ENCODE data around the gene CCDC110. TPM values are rescaled to one million over a fixed set of nuclear protein-coding genes. Genes with fewer than 3 reads are reported as not detected.

The CCDC110 gene
- total and polyA plus RNA-seq, 2 donors (not counting 3 experiments of a cell fraction or from before 2014, with no cell fraction given) = 0.25 to 0.71 TPM

- no peaks in the 10 kb centered on the region for H4K20me1 ChIP-seq (replicated peaks; ENCODE audit: control insufficient read depth, extremely low read depth, insufficient read depth, low read length)
- no peak for TF ChIP-seq POLR2AphosphoS5 (IDR thresholded peaks at IDR 0.05; ENCODE audit: insufficient read depth, low read depth, low read length)
- TF ChIP-seq, protein P1, sequence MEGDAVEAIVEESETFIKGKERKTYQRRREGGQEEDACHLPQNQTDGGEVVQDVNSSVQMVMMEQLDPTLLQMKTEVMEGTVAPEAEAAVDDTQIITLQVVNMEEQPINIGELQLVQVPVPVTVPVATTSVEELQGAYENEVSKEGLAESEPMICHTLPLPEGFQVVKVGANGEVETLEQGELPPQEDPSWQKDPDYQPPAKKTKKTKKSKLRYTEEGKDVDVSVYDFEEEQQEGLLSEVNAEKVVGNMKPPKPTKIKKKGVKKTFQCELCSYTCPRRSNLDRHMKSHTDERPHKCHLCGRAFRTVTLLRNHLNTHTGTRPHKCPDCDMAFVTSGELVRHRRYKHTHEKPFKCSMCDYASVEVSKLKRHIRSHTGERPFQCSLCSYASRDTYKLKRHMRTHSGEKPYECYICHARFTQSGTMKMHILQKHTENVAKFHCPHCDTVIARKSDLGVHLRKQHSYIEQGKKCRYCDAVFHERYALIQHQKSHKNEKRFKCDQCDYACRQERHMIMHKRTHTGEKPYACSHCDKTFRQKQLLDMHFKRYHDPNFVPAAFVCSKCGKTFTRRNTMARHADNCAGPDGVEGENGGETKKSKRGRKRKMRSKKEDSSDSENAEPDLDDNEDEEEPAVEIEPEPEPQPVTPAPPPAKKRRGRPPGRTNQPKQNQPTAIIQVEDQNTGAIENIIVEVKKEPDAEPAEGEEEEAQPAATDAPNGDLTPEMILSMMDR (IDR thresholded peaks at IDR 0.05; ENCODE audit: extremely low read depth in 1 of 2, insufficient read depth in 1 of 2, low read depth in 1 of 2, low read length in 2 of 2) = no peak
- no peak for TF ChIP-seq MYC (IDR thresholded peaks at IDR 0.05; ENCODE audit: low read depth, low read length)
- TF ChIP-seq FOS (IDR thresholded peaks at IDR 0.05; ENCODE audit: borderline replicate concordance, insufficient read depth, low read length) = no peak
- no peaks in the 10 kb centered on the region for H3K9me1 ChIP-seq (replicated peaks; ENCODE audit: control insufficient read depth, extremely low read depth, insufficient read depth, low read length)
- H3K36me3 ChIP-seq (ENCODE audit: control insufficient read depth in 2 of 2, extremely low read depth in 1 of 2, insufficient read depth in 2 of 2, low read length in 2 of 2) = no peaks in the 10 kb centered on the region
- no peaks in the 10 kb centered on the region for H3K79me2 ChIP-seq (ENCODE audit: control insufficient read depth, insufficient read depth, low read length)
- BruUV-seq (replicated peaks) = no TSS peak
- POLR2A ChIA-PET = no interaction called here
- intact Hi-C loops (cut with micrococcal nuclease) (no loop called here), dilution Hi-C loops (cut with MboI; ENCODE audit: extremely low pct_ligation_motif_present, low sequenced_read_pairs) (no loop called here)
- H3K9me3 ChIP-seq (replicated peaks; ENCODE audit: control insufficient read depth, insufficient read depth, low read length) = no peaks in the 10 kb centered on the region
- FAIRE-seq (no peak), DNase-seq (ENCODE audit: low read depth, low spot score) (no peak)
- CTCF ChIA-PET = interaction anchor here (0.8 to 1.7 kb wide), 2 partner anchors 131 to 571 kb away, joined by 4 to 7 read pairs; no protein-coding TSS in a partner anchor
- H3K4me3 ChIP-seq (replicated peaks in 1 of 3; ENCODE audit: insufficient read depth in 1 of 3, low read depth in 1 of 3, low read length in 3 of 3) = no peak overlapping the region
- H3K4me1 ChIP-seq (ENCODE audit: control insufficient read depth, extremely low read depth, insufficient read depth, low read length) = peaks cover 20% of the 10 kb centered on the region
- H3K4me2 ChIP-seq (ENCODE audit: insufficient read depth, low read length) = no peak overlapping the region
- H3K9ac ChIP-seq (replicated peaks; ENCODE audit: extremely low read depth, insufficient read depth, low read length) = no peak overlapping the region
- no peak overlapping the region for H2AFZ ChIP-seq (ENCODE audit: low read depth, low read length)
- no peak overlapping the region for H3K27ac ChIP-seq (ENCODE audit: insufficient read depth, low read depth, low read length)
- H3K27me3 ChIP-seq (ENCODE audit: control insufficient read depth in 2 of 2, insufficient read depth in 2 of 2, low read length in 2 of 2) = peaks cover 15% of the 10 kb centered on the region in 2 experiments
These were observed 4.4 kb downstream of the CCDC110 start for GRCh38 chr4:185467101-185467500.

GRCh38 chr4:185465707-185466106, 5.8 kb downstream of the CCDC110 start:
- CTCF ChIA-PET = interaction anchor here (0.5 to 1.3 kb wide), 3 partner anchors 16 to 132 kb away, joined by 3 to 9 read pairs (median 3); no protein-coding TSS in a partner anchor
- Histone ChIP-seq H3K9ac (replicated peaks; ENCODE audit: extremely low read depth, insufficient read depth, low read length) (no peak overlapping the region), H3K79me2 (ENCODE audit: control insufficient read depth, insufficient read depth, low read length) (no peaks in the 10 kb centered on the region), H3K4me1 (ENCODE audit: control insufficient read depth, extremely low read depth, insufficient read depth, low read length) (peaks cover 16% of the 10 kb centered on the region), H3K27ac (ENCODE audit: insufficient read depth, low read depth, low read length) (no peak overlapping the region), H3K27me3 (ENCODE audit: control insufficient read depth in 2 of 2, insufficient read depth in 2 of 2, low read length in 2 of 2) (peaks cover 15% of the 10 kb centered on the region in 2 experiments), H3K9me1 (replicated peaks; ENCODE audit: control insufficient read depth, extremely low read depth, insufficient read depth, low read length) (no peaks in the 10 kb centered on the region), H3K4me3 (replicated peaks in 1 of 3; ENCODE audit: insufficient read depth in 1 of 3, low read depth in 1 of 3, low read length in 3 of 3) (no peak overlapping the region), H2AFZ (ENCODE audit: low read depth, low read length) (no peak overlapping the region), H3K9me3 (replicated peaks; ENCODE audit: control insufficient read depth, insufficient read depth, low read length) (no peaks in the 10 kb centered on the region), H4K20me1 (replicated peaks; ENCODE audit: control insufficient read depth, extremely low read depth, insufficient read depth, low read length) (no peaks in the 10 kb centered on the region), H3K4me2 (ENCODE audit: insufficient read depth, low read length) (no peak overlapping the region), H3K36me3 (ENCODE audit: control insufficient read depth in 2 of 2, extremely low read depth in 1 of 2, insufficient read depth in 2 of 2, low read length in 2 of 2) (no peaks in the 10 kb centered on the region)
- dilution Hi-C loops (cut with MboI; ENCODE audit: extremely low pct_ligation_motif_present, low sequenced_read_pairs) = no loop called here
- no TSS peak for BruUV-seq (replicated peaks)
- no peak for FAIRE-seq
- no peak for DNase-seq (ENCODE audit: low read depth, low spot score)
- POLR2A ChIA-PET = no interaction called here
- no peak for TF ChIP-seq FOS (IDR thresholded peaks at IDR 0.05; ENCODE audit: borderline replicate concordance, insufficient read depth, low read length)
- no peak for TF ChIP-seq POLR2AphosphoS5 (IDR thresholded peaks at IDR 0.05; ENCODE audit: insufficient read depth, low read depth, low read length)
- TF ChIP-seq GATA2 (IDR thresholded peaks at IDR 0.05; ENCODE audit: insufficient read depth, insufficient read length, low read depth, low read length) = no peak
- no peak for TF ChIP-seq MYC (IDR thresholded peaks at IDR 0.05; ENCODE audit: low read depth, low read length)
- no peak for TF ChIP-seq EZH2 (IDR thresholded peaks at IDR 0.05; ENCODE audit: borderline replicate concordance, low read depth, low read length, severe bottlenecking)
- no peak for TF ChIP-seq POLR2A (IDR thresholded peaks at IDR 0.05; ENCODE audit: low read depth, low read length)
- TF ChIP-seq, protein P2, sequence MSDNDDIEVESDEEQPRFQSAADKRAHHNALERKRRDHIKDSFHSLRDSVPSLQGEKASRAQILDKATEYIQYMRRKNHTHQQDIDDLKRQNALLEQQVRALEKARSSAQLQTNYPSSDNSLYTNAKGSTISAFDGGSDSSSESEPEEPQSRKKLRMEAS (IDR thresholded peaks at IDR 0.05; ENCODE audit: insufficient read depth, insufficient read length) = no peak
- TF ChIP-seq, protein P1 (IDR thresholded peaks at IDR 0.05; ENCODE audit: extremely low read depth in 1 of 2, insufficient read depth in 1 of 2, low read depth in 1 of 2, low read length in 2 of 2) = no peak
- no peak for TF ChIP-seq JUN (IDR thresholded peaks at IDR 0.05; ENCODE audit: borderline replicate concordance, insufficient read depth, insufficient read length, low read depth)
- intact Hi-C loops (cut with micrococcal nuclease) = no loop called here

All from endothelial cell of umbilical vein (primary cell).